ENCODE measurements around the gene LAMA4.

Gene LAMA4

GRCh38 chr6:112187736-112188135 lies 66.6 kb downstream of the LAMA4 start:
- FAIRE-seq, result no peak

GRCh38 chr6:112184951-112185350 lies 69.4 kb downstream of the LAMA4 start:
- no peak for FAIRE-seq

GRCh38 chr6:112183271-112183671 lies 71.1 kb downstream of the LAMA4 start:
- FAIRE-seq, result no peak

GRCh38 chr6:112181130-112181529 lies 73.2 kb downstream of the LAMA4 start:
- no peak for FAIRE-seq

- peak; percentile 68 for FAIRE-seq
Observed at GRCh38 chr6:112180095-112180820, 74.1 kb downstream of the LAMA4 start.

- no peak for FAIRE-seq
Observed at GRCh38 chr6:112179631-112180030, 74.7 kb downstream of the LAMA4 start.

GRCh38 chr6:112178846-112179245 lies 75.5 kb downstream of the LAMA4 start:
- FAIRE-seq, result no peak

GRCh38 chr6:112177092-112177491 lies 77.3 kb downstream of the LAMA4 start:
- no peak for FAIRE-seq

GRCh38 chr6:112176175-112176574 lies 78.2 kb downstream of the LAMA4 start:
- no peak for FAIRE-seq

GRCh38 chr6:112173221-112173804 lies 81.1 kb downstream of the LAMA4 start:
- FAIRE-seq, result no peak

- no peak for FAIRE-seq
Observed at GRCh38 chr6:112172540-112172939, 81.8 kb downstream of the LAMA4 start.

- FAIRE-seq, result no peak
Observed at GRCh38 chr6:112169541-112169940, 84.8 kb downstream of the LAMA4 start.

GRCh38 chr6:112163295-112164257 lies 90.8 kb downstream of the LAMA4 start:
- FAIRE-seq, result no peak

- no peak for FAIRE-seq
Observed at GRCh38 chr6:112160745-112161144, 93.6 kb downstream of the LAMA4 start.

- no peak for FAIRE-seq
Observed at GRCh38 chr6:112156668-112157067, 97.7 kb downstream of the LAMA4 start.

- no peak for FAIRE-seq
Observed at GRCh38 chr6:112155886-112156285, 98.5 kb downstream of the LAMA4 start.

- peak; percentile 51 for FAIRE-seq
Observed at GRCh38 chr6:112154711-112155110, 99.7 kb downstream of the LAMA4 start.

- peak; percentile 51 for FAIRE-seq
Observed at GRCh38 chr6:112153926-112154607, 100.3 kb downstream of the LAMA4 start.

GRCh38 chr6:112150363-112150762 lies 104.0 kb downstream of the LAMA4 start:
- no peak for FAIRE-seq

- FAIRE-seq, result no peak
Observed at GRCh38 chr6:112149719-112150263, 104.6 kb downstream of the LAMA4 start.

GRCh38 chr6:112149236-112149635 lies 105.1 kb downstream of the LAMA4 start:
- FAIRE-seq, result no peak

- FAIRE-seq, result no peak
Observed at GRCh38 chr6:112148103-112148502, 106.3 kb downstream of the LAMA4 start.
